AG04450 (cell line): Measurements from ENCODE around the gene SGTA. TPM values are rescaled to one million over a fixed set of nuclear protein-coding genes. Genes with fewer than 3 reads are reported as not detected.
A peak's percentile ranks its signal among the peaks of the same experiment; 100 is the strongest.

Source experiments
- CTCF ChIA-PET: fragments of 300-600, 350-600 bp; formaldehyde crosslinking; extraction: SDS; loops from one replicate; lab custom pipeline; 2022; ENCODE audit warnings: antibody characterized with exemption, inconsistent platforms; lab: Charles Lee
- POLR2A ChIA-PET: fragments of 350-600 bp; formaldehyde crosslinking; extraction: SDS; loops from one replicate; lab custom pipeline; 2021; ENCODE audit warnings: antibody characterized with exemption, inconsistent platforms; lab: Yijun Ruan, JAX
- DNase-seq: peaks from one replicate; pipeline ENCODE4 v3.0.0-alpha.2; 2011; ENCODE audit warnings: low read depth, low spot score
- H3K27ac ChIP-seq: one replicate; pipeline ENCODE4 v1.5.1; 2012; ENCODE audit warnings: low read depth, low read length, control low read depth
- H3K27me3 ChIP-seq: one replicate; pipeline ENCODE4 v1.6.0; 2012; ENCODE audit warnings: low read length; ENCODE audit not compliant: control insufficient read depth, insufficient read depth
- H3K4me3 ChIP-seq: 2 replicates; pipeline ENCODE4 v1.5.1; 2011; ENCODE audit warnings: mild to moderate bottlenecking, low read depth, low read length, control low read depth
- H3K9me3 ChIP-seq: 2 replicates; pipeline ENCODE4 v1.5.1; 2012; ENCODE audit warnings: low read length; ENCODE audit not compliant: control insufficient read depth, insufficient read depth
- polyA minus RNA-seq: library from RNA; depleted of rRNA, polyadenylated mRNA; stranded (reverse); fragments of >200 nt; gene quantifications from 2 replicates; pipeline ENCODE4 v1.2.3, GENCODE V29; 2011; rRNA and poly(A)+ RNA removed
- polyA plus RNA-seq: library from polyadenylated mRNA; depleted of rRNA; stranded (reverse); fragments of >200 nt; gene quantifications from 2 replicates; pipeline ENCODE4 v1.2.3, GENCODE V29; 2011; rRNA removed
- TF ChIP-seq, protein P1 (sequence below): IDR thresholded peaks from 2 replicates; pipeline ENCODE4 v1.5.1; 2011; ENCODE audit warnings: low read depth, low read length, control low read depth, inconsistent platforms

Gene SGTA, protein sequence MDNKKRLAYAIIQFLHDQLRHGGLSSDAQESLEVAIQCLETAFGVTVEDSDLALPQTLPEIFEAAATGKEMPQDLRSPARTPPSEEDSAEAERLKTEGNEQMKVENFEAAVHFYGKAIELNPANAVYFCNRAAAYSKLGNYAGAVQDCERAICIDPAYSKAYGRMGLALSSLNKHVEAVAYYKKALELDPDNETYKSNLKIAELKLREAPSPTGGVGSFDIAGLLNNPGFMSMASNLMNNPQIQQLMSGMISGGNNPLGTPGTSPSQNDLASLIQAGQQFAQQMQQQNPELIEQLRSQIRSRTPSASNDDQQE
- polyA plus RNA-seq (44.0 and 56.5 TPM in 2 replicates), polyA minus RNA-seq (21.4 and 30.9 TPM in 2 replicates)

DNA sequence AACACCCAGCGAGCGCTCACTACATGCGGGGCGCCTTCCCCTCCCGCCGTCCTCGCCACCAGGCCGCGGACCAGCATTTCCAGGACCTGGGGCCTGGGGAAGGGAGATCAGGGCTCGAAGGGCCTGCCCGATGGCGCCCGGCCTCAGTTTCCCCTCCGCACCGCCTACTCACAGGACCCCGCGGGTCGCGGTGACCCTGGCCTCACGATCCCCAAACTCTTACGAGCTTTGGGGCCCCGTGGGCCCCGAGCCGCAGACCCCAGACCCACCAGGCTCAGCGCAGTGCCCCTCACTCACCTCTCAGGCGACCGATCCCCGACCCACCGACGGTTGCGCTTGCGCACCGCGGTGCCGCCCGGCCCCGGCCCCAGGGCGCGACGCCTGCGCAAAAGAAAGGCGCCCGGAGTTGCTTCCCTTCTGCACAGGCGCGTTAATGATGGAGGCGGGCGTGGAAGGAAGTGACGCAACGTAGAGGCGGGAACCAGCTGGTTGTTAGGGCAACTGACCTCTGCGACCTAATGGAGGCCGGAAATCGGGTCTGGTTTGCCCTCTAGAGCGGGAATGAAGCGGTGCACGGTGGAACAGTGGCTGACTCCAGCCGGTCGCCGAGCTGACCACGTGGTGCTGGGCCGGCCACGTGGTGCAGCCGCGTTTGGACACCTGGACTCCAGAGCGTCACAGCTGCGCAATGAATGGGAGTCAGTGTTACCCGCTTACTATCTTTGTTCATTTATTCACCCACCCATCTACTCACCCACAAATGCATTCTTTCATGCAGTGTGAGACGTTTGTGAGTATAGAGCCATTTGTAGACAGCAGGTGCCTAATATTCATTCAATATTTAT lies at the start of gene SGTA:
Gene SGTA (minus strand): TSS at position 338 of the 845 bp plus-strand sequence. CDS start 14,205 bp downstream, outside the sequence.
- H3K27ac ChIP-seq = peak within 1 kb of the TSS; percentile 75
- DNase-seq = peak; percentile 98
- CTCF ChIA-PET = interaction anchor here (1.0 kb wide), 1 partner anchor 12 kb away, joined by 3 read pairs; no protein-coding TSS in a partner anchor
- peak within 1 kb of the TSS; percentile 99 for H3K4me3 ChIP-seq
- H3K9me3 ChIP-seq = peaks cover 5% of the 10 kb centered on the region; the same call in 1 of the 2 replicates
- TF ChIP-seq, protein P1, sequence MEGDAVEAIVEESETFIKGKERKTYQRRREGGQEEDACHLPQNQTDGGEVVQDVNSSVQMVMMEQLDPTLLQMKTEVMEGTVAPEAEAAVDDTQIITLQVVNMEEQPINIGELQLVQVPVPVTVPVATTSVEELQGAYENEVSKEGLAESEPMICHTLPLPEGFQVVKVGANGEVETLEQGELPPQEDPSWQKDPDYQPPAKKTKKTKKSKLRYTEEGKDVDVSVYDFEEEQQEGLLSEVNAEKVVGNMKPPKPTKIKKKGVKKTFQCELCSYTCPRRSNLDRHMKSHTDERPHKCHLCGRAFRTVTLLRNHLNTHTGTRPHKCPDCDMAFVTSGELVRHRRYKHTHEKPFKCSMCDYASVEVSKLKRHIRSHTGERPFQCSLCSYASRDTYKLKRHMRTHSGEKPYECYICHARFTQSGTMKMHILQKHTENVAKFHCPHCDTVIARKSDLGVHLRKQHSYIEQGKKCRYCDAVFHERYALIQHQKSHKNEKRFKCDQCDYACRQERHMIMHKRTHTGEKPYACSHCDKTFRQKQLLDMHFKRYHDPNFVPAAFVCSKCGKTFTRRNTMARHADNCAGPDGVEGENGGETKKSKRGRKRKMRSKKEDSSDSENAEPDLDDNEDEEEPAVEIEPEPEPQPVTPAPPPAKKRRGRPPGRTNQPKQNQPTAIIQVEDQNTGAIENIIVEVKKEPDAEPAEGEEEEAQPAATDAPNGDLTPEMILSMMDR = peak; percentile 53
- H3K27me3 ChIP-seq = no peaks in the 10 kb centered on the region
- POLR2A ChIA-PET = interaction anchor here (0.5 to 0.9 kb wide), 2 partner anchors 60 to 624 kb away, joined by 3 read pairs; no protein-coding TSS in a partner anchor

DNA sequence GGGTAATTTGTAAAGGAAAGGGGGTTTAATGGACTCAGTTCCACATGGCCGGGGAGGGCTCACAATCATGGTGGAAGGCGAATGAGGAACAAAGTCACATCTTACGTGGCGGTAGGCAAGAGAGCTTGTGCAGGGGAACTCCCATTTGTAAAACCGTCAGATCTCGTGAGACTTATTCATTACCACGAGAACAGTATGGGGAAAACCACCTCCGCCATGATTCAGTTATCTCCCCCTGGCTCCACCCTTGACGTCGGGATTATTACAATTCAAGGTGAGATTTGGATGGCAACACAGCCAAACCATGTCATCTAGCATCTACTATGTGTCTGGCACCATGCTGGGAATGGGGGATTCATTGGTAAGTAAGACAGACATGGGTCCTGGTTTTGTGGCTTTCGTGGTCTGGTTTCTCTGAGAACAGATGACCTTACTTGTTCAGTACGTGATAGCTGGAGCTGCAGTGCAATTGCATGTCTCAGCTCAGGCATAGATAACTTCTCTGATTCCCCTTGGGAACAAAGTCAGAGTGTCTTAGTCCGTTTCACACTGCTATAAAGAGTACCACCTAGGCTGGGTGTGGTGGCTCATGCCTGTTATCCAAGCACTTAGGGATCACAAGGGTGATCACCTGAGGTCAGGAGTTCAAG lies 44.9 kb upstream of the SGTA start:
- TF ChIP-seq, protein P1 = no peak
- no peak for DNase-seq
- Histone ChIP-seq H3K27me3 (no peaks in the 10 kb centered on the region), H3K27ac (no peak overlapping the region), H3K9me3 (peaks cover 67% of the 10 kb centered on the region), H3K4me3 (no peak overlapping the region)
- CTCF ChIA-PET = no interaction called here
- POLR2A ChIA-PET = no interaction called here

DNA sequence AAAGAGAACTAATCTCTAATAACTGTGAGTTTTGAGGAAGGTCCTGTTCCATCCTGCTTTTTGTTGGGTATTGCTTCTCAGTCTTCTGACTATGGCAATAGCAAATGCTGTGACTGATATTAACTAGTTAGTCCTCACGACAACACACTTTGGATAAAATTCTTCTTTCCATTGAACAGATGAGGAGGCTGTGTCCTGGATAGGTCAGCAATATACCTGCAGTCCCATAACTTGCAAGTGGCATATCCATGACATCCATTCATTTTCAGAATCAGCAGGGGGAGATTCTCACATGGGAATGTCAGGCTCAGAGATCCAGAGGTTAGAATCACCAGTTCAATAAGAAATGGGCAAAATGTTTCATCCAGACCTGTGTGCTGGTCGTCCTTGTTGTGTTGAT lies 43.9 kb upstream of the SGTA start:
- H3K27ac ChIP-seq = no peak overlapping the region
- H3K27me3 ChIP-seq = no peaks in the 10 kb centered on the region
- H3K9me3 ChIP-seq = peaks cover 58% of the 10 kb centered on the region
- ChIA-PET CTCF (no interaction called here), POLR2A (no interaction called here)
- TF ChIP-seq, protein P1 = no peak
- DNase-seq = no peak
- H3K4me3 ChIP-seq = no peak overlapping the region

DNA sequence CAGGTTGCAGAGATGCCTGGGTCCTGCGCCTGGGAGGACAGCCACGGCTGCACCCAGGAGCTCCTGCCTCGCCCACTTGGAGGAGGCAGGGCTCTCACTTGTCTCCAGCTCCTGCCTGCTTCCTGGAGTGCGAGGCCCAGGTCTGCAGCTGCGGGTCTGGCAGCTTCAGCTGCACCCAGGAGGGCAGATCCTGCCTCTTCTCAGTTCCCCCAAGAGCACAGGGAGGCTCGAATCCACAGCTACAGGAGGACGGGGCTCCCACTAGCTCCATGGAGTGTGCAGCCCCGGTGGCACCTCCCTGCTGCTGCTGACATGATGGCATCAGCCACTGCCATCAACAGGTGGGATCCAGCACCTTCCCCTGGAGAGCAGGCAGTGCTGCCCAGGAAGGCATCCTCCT lies 41.1 kb upstream of the SGTA start:
- no peak for DNase-seq
- H3K27me3 ChIP-seq = no peaks in the 10 kb centered on the region
- ChIA-PET CTCF (no interaction called here), POLR2A (no interaction called here)
- H3K4me3 ChIP-seq = no peak overlapping the region
- TF ChIP-seq, protein P1 = no peak
- H3K27ac ChIP-seq = no peak overlapping the region
- peaks cover 32% of the 10 kb centered on the region for H3K9me3 ChIP-seq
